ENCODE measurements around the gene INSYN1.
"Not testable (repeated sequence)": the region's sequence is repeated elsewhere in the genome, so short reads cannot be mapped to it uniquely, and the experiment has no call there.

The INSYN1 gene

GRCh38 chr15:73710321-73710720 lies 42.8 kb downstream of the INSYN1 start:
- DNase-seq = no peak

GRCh38 chr15:73709686-73710085 lies 43.5 kb downstream of the INSYN1 start:
- no peak for DNase-seq

DNA sequence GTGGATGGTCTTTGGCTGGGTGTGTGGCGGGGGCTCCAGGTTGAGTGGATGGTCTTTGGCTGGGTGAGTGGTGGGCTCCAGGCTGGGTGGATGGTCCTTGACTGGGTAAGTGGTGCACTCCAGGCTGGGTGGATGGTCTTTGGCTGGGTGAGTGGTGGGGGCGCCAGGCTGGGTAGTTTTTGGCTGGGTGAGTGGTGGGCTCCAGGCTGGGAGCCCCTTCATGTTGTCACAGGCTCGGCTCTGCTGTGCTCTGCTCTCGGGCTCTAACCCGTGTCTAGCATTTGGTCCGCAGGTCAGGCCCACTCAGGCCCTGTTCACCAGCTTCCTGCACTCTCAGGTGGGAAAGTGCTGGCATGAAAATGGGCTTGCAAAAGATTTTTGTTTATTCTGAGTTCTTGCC lies 43.9 kb downstream of the INSYN1 start:
- DNase-seq = no peak

DNA sequence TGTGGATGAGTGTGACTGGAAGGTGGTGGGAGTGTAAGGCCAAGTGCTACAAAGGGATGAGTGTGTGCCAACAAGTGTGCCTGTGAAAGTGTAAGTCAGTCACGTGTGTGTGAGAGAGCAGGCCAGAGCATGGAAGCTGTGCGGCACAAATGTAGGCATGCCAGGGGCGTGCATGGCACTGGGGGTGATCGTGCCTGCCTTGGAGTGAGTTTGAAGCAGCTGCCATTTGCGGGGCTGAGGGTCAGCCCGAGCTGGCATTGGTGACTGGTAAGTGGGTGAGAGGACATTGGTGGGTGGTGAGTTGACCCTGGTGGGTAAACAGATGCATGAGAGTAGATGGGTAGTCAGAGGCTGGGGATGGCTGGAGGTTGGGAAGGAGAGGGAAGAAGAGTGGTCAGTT lies 44.5 kb downstream of the INSYN1 start:
- DNase-seq = no peak

- DNase-seq = peak; percentile 3 to 5
Measured at GRCh38 chr15:73704869-73705645, 48.1 kb downstream of the INSYN1 start.

DNA sequence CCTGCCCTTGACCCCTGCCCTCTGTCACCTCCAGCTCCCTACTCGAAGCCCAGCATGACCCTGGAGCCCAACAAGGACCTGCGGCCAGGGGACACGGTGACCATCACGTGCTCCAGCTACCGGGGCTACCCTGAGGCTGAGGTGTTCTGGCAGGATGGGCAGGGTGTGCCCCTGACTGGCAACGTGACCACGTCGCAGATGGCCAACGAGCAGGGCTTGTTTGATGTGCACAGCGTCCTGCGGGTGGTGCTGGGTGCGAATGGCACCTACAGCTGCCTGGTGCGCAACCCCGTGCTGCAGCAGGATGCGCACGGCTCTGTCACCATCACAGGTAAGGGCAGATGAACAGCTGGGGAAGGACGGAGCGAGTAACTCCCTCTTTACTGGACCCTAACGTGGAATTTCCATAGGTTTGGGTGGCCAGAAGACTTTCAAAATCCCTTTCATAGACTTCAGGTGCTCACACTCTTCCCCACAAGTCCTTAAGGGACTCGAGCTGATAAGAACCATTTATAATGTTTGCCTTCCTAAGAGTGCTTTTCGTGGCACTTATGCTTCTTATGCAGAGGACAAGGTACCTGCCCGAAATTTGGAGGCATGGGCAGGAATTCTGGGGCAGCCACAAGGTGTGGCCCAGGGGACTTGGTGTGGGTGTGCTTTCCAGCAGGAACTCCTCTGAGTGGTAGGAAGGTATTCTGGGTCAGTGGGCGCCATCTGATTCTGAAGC lies 48.8 kb downstream of the INSYN1 start:
- DNase-seq = not testable (repeated sequence)

DNA sequence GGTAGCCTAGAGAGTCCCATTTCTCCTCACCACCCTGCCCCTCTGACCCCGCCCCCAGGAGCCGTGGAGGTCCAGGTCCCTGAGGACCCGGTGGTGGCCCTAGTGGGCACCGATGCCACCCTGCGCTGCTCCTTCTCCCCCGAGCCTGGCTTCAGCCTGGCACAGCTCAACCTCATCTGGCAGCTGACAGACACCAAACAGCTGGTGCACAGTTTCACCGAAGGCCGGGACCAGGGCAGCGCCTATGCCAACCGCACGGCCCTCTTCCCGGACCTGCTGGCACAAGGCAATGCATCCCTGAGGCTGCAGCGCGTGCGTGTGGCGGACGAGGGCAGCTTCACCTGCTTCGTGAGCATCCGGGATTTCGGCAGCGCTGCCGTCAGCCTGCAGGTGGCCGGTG lies 49.5 kb downstream of the INSYN1 start:
- not testable (repeated sequence) for DNase-seq

- not testable (repeated sequence) for DNase-seq
Measured at GRCh38 chr15:73702311-73703239, 50.6 kb downstream of the INSYN1 start.

GRCh38 chr15:73700041-73700842 lies 52.9 kb downstream of the INSYN1 start:
- DNase-seq = peak in 1 of 2 experiments; percentile 61

- DNase-seq = no peak
Measured at GRCh38 chr15:73699249-73700040, 53.7 kb downstream of the INSYN1 start.

DNA sequence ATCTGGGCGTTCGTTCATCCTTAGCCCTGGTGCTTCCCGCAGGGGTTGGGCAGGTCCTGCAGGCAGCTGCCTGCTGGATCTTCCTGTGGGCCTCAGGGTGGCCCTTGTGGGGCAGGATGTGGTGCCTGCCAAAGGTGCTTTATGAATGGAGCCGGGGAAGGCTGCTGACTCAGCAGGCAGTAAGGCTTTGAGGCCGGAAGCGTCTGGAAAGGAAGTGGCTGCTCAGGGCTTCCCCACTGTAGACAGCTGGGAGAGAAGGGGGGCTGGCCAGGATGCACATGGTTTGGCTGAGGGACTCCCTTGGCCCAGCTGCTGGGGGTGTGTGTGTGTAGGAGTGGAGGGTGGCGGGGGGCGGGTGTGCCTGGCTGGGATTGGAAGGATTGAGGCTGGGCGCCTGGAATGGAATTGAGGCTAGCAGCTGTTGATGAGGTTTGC lies 56.1 kb downstream of the INSYN1 start:
- DNase-seq = no peak

DNA sequence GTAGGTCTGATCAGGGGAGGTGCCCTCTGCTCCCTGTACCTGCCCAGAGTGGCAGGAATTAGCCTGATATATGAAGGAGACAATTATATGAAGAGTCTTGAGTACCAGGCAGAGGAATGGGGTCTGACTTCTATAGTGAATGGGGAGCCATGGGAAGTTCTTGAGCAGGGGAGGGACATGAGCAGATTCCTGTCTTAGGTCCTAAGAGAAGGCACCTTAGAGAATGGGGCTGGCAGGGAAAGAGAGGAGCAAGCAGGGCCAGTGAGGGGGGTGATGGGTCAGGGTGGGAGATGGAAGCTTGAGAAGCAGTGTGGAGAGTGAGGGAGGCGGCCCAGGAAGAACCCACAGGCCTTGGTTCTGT lies 56.5 kb downstream of the INSYN1 start:
- no peak for DNase-seq

DNA sequence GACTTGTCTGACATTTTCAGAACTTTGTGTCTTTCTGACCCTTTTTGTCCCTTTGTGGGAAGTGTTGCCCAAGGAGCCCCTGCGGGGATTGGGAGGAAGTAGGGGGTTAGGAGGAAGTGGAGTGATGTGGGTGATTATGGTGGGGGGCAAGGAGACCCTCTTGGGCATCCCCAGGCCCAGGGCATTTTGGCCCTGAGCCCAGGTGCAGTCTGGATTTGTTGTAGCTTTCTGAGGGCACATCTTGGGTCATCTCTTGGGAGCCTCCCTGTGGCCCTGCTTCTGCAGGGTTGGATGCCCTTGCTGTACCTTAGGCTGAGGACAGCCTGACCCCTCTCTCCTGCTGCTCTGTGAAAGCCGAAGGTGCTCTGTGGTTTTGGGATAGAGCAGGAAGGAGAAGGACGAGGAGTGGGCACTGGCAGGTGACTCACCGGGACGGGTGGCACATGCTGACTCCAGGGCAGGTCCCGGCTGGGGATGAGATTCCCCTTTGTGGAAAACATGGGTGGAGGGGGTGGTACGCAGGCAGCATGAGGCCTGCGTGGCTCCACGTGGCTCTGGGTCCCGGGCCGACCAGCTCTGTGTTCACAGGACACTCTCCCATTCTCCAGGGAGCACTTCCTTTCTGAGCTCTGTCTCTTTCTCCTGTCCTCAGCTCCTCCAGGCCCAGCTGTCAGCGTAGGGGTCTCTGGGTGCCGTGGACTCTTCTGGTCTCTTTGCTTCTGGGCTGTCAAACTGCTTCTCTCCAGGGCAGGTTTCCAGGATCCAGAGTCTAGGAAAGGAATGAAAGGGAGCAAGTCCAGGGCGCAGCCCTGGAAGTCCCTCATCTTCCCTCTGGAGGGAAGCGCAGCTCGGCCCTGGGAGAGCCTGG lies 57.1 kb downstream of the INSYN1 start:
- DNase-seq = no peak

- no peak for DNase-seq
Measured at GRCh38 chr15:73694419-73694818, 58.7 kb downstream of the INSYN1 start.

- DNase-seq = no peak
Measured at GRCh38 chr15:73691396-73691795, 61.8 kb downstream of the INSYN1 start.

- no peak for DNase-seq
Measured at GRCh38 chr15:73688455-73688854, 64.7 kb downstream of the INSYN1 start.

GRCh38 chr15:73687351-73687750 lies 65.8 kb downstream of the INSYN1 start:
- no peak for DNase-seq

DNA sequence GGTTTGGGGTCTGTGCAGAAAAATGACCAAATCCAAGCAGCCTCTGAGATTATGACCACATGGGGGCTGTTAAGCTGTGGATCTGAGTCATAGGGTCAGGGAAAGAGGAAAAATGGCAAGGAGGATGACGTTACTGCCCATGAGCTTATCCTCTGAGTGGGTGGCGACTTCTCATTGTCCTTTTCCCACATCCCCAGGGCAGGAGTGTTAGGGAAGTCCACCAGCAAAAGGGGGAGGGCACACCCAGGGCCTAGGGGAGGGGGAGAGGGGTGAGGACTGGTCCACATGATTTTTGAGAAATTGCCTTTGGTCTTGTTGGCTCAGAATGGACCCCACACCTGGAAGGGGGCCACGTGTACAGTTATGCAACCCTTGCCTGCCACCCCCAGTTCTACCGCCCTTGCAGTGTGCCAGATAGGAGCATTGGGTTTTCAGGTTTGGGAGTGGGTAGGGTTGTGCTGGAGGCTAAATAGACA lies 66.3 kb downstream of the INSYN1 start:
- DNase-seq = no peak

- no peak for DNase-seq
Measured at GRCh38 chr15:73685981-73686380, 67.2 kb downstream of the INSYN1 start.

Measured in NCI-H1930 (cell line).